ENCODE measurements around the gene OR5H15. TPM values are rescaled to one million over a fixed set of nuclear protein-coding genes. Genes with fewer than 3 reads are reported as not detected.
"Not testable (repeated sequence)": the region's sequence is repeated elsewhere in the genome, so short reads cannot be mapped to it uniquely, and the experiment has no call there.

OR5H15 gene
- total RNA-seq (2014; rRNA removed; shearing (Covaris generic)): not detected in 2 replicates

GRCh38 chr3:98166396-98166795 lies at the start of gene OR5H15:
Gene OR5H15, plus strand, starts transcription at chr3:98166696. Its CDS starts 2,004 bp downstream, at chr3:98168700.
- DNase-seq (ENCODE audit: low spot score): no peak

- no peak for DNase-seq (ENCODE audit: low spot score)
These were observed 36.1 kb upstream of the OR5H15 start, which contains the start of gene OR5H1 for GRCh38 chr3:98130421-98130820. Gene OR5H1, plus strand, starts transcription at chr3:98130721. Its CDS starts 1,977 bp downstream, at chr3:98132698.

GRCh38 chr3:98136631-98137030 lies 29.9 kb upstream of the OR5H15 start:
- no peak for DNase-seq (ENCODE audit: low spot score)

DNA sequence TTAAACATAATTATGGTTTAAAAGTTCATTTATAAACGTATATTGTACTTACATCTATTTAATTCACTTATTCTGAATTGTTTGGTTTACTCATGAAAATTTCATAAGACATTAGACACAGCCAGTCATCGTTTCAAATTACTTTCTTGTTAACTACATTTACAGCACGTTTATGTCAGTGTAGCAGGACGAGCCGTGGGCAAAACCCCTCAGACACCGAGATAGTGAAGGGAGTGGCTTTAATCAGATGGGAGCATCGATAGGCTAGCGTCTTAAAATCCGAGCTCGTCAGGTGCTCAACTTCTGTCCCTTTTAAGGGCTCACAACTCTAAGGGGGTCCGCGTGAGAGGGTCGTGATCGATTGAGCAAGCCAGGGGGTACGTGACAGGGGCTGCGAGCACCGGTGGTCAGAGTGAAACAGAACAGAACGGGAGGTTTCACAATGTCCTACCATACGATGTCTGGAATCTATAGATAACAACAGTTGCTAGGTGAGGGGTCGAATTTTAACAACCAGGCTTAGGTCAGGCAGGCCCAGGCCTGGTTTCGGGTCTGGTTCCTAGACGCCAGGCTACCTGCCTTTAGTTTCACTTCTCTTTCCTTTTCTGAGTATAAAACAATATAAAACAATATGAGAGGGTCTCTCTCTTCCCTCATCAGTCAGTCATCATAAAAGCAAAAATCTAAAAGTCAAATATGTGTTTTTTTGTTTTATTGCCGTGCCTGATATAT lies 28.5 kb upstream of the OR5H15 start:
- not testable (repeated sequence) for DNase-seq (ENCODE audit: low spot score)

- no peak for DNase-seq (ENCODE audit: low spot score)
These were observed 26.0 kb upstream of the OR5H15 start for GRCh38 chr3:98140531-98140930.

DNA sequence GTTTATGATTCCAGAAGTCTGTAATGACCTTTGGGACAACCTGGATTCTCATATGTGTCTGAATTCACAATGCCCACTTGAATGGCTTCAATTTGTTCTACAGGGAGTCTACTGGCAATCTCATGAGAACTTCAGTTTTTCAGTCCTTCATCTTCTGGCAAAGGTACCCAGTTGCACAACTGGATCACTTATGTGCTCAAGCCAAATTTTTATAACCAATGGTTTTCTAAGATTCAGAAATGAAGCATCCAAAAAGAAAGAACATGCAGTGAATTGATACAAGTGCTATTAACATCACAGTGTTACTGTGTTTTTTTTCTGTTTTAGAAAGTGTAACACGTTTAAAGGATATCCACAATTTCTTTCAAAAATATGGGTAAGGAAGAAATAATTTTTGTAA lies 19.3 kb upstream of the OR5H15 start, which contains the start of gene OR5H14:
OR5H14 (plus strand) TSS at position 301 of the 400 bp plus-strand sequence. CDS start 1,907 bp downstream, outside the sequence.
- DNase-seq (ENCODE audit: low spot score): no peak

DNA sequence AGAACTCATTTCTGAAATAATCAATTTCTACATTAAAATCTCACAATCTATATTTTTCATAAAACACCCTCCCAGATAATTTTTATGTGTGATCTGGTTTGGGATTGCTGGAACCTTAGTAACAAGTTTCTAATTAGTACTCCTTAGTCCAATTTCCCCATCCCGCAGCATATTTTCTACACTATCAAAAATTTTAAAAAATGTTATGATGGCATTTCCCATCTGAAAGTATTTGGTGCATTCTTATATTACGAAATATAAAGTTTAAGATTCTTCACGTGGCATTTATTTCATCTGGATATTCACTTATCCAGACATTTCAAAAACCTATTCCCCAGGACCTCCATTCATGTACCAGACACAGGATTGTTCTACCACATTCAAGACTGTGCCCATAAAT lies 17.7 kb upstream of the OR5H15 start:
- DNase-seq (ENCODE audit: low spot score): no peak

GRCh38 chr3:98149456-98149855 lies 17.0 kb upstream of the OR5H15 start:
- not testable (repeated sequence) for DNase-seq (ENCODE audit: low spot score)

- DNase-seq (ENCODE audit: low spot score): peak; percentile 19
These were observed 15.3 kb upstream of the OR5H15 start for GRCh38 chr3:98151241-98151640.

DNA sequence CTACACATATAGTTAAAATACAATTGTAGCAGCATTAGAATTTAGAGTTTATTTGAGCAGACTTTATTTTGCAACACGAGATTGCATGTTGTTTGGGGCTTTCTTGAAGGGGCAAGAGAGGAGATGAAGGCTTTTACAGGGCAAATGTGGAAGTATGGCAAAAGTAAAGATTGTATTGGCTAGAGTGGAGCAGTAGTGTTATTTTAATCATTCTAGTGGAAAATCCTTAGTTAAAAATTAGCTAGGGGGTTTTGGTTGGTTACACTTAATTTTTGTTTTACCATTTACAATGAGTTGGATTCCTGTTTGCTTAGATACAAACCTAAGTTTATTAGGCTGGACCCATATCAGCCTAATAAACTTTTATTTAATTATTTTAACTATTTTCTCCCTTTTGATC lies 4.6 kb downstream of the OR5H15 start:
- DNase-seq (ENCODE audit: low spot score): no peak

GRCh38 chr3:98172621-98173020 lies 6.1 kb downstream of the OR5H15 start:
- peak; percentile 19 for DNase-seq (ENCODE audit: low spot score)

- DNase-seq (ENCODE audit: low spot score): no peak
These were observed 13.9 kb downstream of the OR5H15 start for GRCh38 chr3:98180319-98180890.

DNA sequence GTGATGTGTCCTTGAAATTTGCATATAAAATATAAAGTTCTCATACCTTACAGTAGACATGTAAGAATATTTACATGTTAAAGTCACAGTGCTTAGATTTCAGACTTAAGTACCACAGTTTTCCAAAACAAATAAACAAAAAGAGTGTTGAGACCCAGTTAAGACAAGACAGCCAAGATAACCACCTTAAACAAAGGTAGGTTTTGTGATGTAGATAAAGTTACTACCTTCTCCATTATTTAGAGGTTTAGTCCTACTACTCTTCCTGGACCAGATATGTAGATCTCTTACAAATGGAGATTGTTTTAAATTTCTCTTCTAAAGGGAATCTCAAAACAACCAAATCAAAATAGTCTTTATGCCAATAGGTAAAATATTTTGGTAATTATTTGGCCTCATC lies 15.7 kb downstream of the OR5H15 start:
- no peak for DNase-seq (ENCODE audit: low spot score)

DNA sequence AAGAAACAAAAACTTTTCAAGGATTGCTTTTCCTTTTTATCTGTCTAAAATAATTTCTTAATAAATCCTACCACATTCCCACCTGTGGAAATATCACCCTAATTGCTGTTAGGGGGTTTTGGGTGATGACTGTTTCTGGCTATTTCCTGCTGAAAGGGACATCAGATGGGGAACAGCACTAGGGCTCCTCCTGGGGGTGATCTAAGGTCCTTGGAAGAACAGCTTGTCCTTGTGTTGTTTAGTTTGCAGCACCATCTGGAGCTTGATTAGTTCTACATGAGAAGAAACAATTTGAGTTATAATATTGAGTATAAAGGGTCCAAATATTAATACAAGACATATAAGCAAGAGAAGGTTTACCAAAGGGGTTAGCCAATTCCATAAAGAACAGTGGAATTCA lies 18.7 kb downstream of the OR5H15 start:
- DNase-seq (ENCODE audit: low spot score): no peak

GRCh38 chr3:98188545-98188944 lies 22.0 kb downstream of the OR5H15 start:
- DNase-seq (ENCODE audit: low spot score): peak; percentile 8

DNA sequence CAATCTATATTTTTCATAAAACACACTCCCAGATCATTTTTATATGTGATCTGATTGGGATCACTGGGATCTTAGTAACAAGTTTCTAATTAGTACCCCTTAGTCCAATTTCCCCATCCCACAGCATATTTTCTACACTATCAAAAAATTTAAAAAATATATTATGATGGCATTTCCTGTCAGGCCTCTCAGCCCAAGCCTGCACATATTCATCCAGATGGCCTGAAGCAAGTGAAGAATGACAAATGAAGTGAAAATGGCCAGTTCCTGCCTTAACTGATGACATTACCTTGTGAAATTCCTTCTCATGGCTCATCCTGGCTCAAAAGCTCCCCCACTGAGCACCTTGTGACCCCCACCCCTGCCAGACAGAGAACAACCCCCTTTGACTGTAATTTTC lies 24.4 kb downstream of the OR5H15 start:
- not testable (repeated sequence) for DNase-seq (ENCODE audit: low spot score)

DNA sequence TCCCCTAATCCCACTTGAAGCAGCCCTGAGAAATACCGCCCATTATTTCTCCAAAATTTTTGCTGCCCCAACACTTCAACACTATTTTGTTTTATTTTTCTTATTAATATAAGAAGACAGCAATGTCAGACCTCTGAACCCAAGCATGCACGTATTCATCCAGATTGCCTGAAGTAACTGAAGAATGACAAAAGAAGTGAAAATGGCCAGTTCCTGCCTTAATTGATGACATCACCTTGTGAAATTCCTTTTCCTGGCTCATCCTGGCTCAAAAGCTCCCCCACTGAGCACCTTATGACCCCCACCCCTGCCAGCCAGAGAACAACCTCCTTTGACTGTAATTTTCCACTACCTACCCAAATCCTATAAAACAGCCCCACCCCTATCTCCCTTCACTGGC lies 29.8 kb downstream of the OR5H15 start:
- DNase-seq (ENCODE audit: low spot score): not testable (repeated sequence)

GRCh38 chr3:98199020-98199419 lies 32.5 kb downstream of the OR5H15 start:
- DNase-seq (ENCODE audit: low spot score): no peak

DNA sequence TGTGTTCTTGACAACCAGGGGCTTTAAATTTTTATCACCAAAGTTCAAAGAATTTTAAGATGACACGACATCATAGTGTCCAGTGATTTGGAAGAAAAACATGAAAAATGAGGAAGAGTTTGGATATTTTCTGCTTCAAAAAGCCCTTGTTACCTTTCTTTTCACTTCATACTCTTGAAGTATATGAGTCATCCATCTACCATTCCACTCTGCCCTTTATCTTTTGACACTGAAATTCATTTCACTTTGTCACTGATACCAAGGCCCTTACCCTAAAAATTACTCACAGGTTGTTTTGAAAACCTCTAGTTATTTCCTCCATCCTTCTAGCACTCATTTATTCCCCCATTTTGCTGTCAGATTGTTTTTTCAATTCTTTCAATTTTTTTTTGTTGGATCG lies 42.7 kb downstream of the OR5H15 start:
- no peak for DNase-seq (ENCODE audit: low spot score)

GRCh38 chr3:98213276-98213675 lies 46.8 kb downstream of the OR5H15 start:
- no peak for DNase-seq (ENCODE audit: low spot score)

DNA sequence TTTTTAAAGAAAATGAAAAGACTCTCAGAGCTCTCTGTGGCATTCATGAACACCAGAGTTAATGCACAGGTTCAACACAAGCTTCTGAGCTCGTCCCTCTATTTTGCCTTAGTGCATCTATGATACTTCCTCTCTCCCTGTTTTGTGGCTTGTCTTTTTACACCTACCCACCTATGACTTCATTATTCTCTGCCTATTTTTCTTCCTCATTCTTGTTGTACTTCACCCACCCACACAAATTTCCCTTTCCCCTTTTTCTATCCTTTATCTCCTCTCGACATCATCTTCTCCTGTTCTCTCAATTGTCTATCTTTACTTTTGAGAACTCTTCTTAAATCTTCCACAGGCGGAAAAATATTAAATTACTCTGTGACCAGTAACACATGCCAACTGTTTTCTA lies 48.6 kb downstream of the OR5H15 start:
- no peak for DNase-seq (ENCODE audit: low spot score)
